HCT116 (cell line): ENCODE measurements around the gene MPV17L2. TPM values are rescaled to one million over a fixed set of nuclear protein-coding genes. Genes with fewer than 3 reads are reported as not detected.

Source experiments
- ATAC-seq: fragments of 200-7000 bp; cut with Tn5 transposase; 2 replicates; pipeline ENCODE4 v1.9.1; 2020; ENCODE audit warnings: mild to moderate bottlenecking, moderate library complexity
- BruUV-seq: library from RNA; stranded (reverse); fragments of 400-500 nt; replicated peaks from 2 replicates; lab custom pipeline; 2021; lab: Mats Ljungman, UMichigan
- CTCF ChIA-PET: fragments of 300-600 bp; sonication (Branson Sonifier 250); formaldehyde crosslinking; loops from one replicate; lab custom pipeline; 2021; ENCODE audit warnings: antibody characterized with exemption; lab: Charles Lee
- POLR2A ChIA-PET: fragments of 300-600, 350-600 bp; sonication (Branson Sonifier 250); formaldehyde crosslinking; loops from one replicate; lab custom pipeline; 2021; ENCODE audit warnings: antibody characterized with exemption; lab: Charles Lee
- RAD21 ChIA-PET, 2 experiments: fragments of 300-600 bp; sonication (Branson Sonifier 250); formaldehyde crosslinking; loops; one replicate each; lab custom pipeline; 2023; ENCODE audit warnings: low total read pairs in 2 of 2; ENCODE audit not compliant: uncharacterized antibody in 2 of 2, unreplicated experiment in 2 of 2, low non-redundant PET in 1 of 2; lab: Charles Lee
- DNase-seq: peaks from one replicate; pipeline ENCODE4 v3.0.0-alpha.2; 2010; ENCODE audit warnings: low read depth, low spot score
- H2AFZ ChIP-seq: fragments of 200-600 bp; shearing (Covaris generic), sonication (generic); 2 replicates; pipeline ENCODE4 v1.6.1; 2017; ENCODE audit warnings: low read depth, mixed run types, mixed read lengths, antibody characterized with exemption, low read length; ENCODE audit not compliant: poor library complexity, severe bottlenecking
- H3K27ac ChIP-seq: 2 replicates; pipeline ENCODE4 v1.5.1; 2012; ENCODE audit warnings: low read depth, low read length
- H3K27me3 ChIP-seq: fragments of 200-600 bp; sonication (generic); 2 replicates; pipeline ENCODE4 v1.6.1; 2016; ENCODE audit warnings: mixed run types, low read length, mixed read lengths; ENCODE audit not compliant: insufficient read depth
- H3K36me3 ChIP-seq, 2 experiments: fragments of 200-500 bp in 1 of 2; fragments of 200-600 bp in 1 of 2; sonication (Bioruptor generic) in 1 of 2; sonication (generic) in 1 of 2; 2 replicates each; pipeline versions ENCODE4 v1.5.1 to v1.6.1; 2014 to 2016; ENCODE audit warnings: low read length in 2 of 2, inconsistent platforms in 1 of 2, mixed read lengths in 1 of 2, mixed run types in 1 of 2; ENCODE audit not compliant: insufficient read depth in 2 of 2, control insufficient read depth in 1 of 2
- H3K4me1 ChIP-seq, 2 experiments: fragments of 200-600 bp in 1 of 2; sonication (generic) in 1 of 2; 2 replicates each; pipeline versions ENCODE4 v1.5.1 to v1.6.1; 2012 to 2017; ENCODE audit warnings: low read length in 2 of 2, inconsistent platforms in 1 of 2, mild to moderate bottlenecking in 1 of 2, mixed read lengths in 1 of 2, mixed run types in 1 of 2, moderate library complexity in 1 of 2; ENCODE audit not compliant: insufficient read depth in 2 of 2, control insufficient read depth in 1 of 2
- H3K4me2 ChIP-seq: fragments of 200-600 bp; sonication (generic); 2 replicates; pipeline ENCODE4 v1.6.1; 2017; ENCODE audit warnings: mixed run types, low read length, mixed read lengths
- H3K4me3 ChIP-seq, 2 experiments: fragments of 200-600 bp in 1 of 2; sonication (generic) in 1 of 2; replicated peaks in 1 of 2; 2 replicates each; pipeline ENCODE4 v1.5.1; 2011 to 2016; ENCODE audit warnings: low read length in 2 of 2, control low read depth in 1 of 2, low read depth in 1 of 2, mild to moderate bottlenecking in 1 of 2, mixed read lengths in 1 of 2, mixed run types in 1 of 2
- H3K79me2 ChIP-seq: fragments of 200-600 bp; sonication (generic); 2 replicates; pipeline ENCODE4 v1.6.1; 2017; ENCODE audit warnings: mild to moderate bottlenecking, mixed run types, low read length, moderate library complexity, mixed read lengths; ENCODE audit not compliant: insufficient read depth
- H3K9ac ChIP-seq: fragments of 200-600 bp; sonication (generic); 2 replicates; pipeline ENCODE4 v1.6.1; 2016; ENCODE audit warnings: low read length, mixed read lengths
- H3K9me2 ChIP-seq: fragments of 200-600 bp; sonication (generic), shearing (Covaris generic); 2 replicates; pipeline ENCODE4 v1.6.1; 2017; ENCODE audit warnings: mixed run types, mild to moderate bottlenecking, moderate library complexity; ENCODE audit not compliant: insufficient read depth
- H3K9me3 ChIP-seq, 2 experiments: fragments of 200-500 bp in 1 of 2; fragments of 200-600 bp in 1 of 2; sonication (Bioruptor generic) in 1 of 2; sonication (generic) in 1 of 2; 2 replicates each; pipeline ENCODE4 v1.6.1; 2014 to 2017; ENCODE audit warnings: low read length in 2 of 2, mixed read lengths in 2 of 2, inconsistent platforms in 1 of 2, low read depth in 1 of 2, mild to moderate bottlenecking in 1 of 2, mixed run types in 1 of 2, moderate library complexity in 1 of 2; ENCODE audit not compliant: control insufficient read depth in 1 of 2, insufficient read depth in 1 of 2
- H4K20me1 ChIP-seq: fragments of 200-600 bp; sonication (generic), shearing (Covaris generic); 2 replicates; pipeline ENCODE4 v1.6.1; 2017; ENCODE audit warnings: mixed run types, mild to moderate bottlenecking, moderate library complexity; ENCODE audit not compliant: insufficient read depth
- CEBPB ChIP-seq: IDR thresholded peaks from 2 replicates; pipeline ENCODE4 v1.6.1; 2012; ENCODE audit warnings: low read depth
- EGR1 ChIP-seq: IDR thresholded peaks from 2 replicates; pipeline ENCODE4 v1.6.1; 2012; ENCODE audit warnings: low read depth
- ELF1 ChIP-seq: IDR thresholded peaks from 2 replicates; pipeline ENCODE4 v1.6.1; 2012; ENCODE audit warnings: low read depth, borderline replicate concordance
- POLR2A ChIP-seq: IDR thresholded peaks from 2 replicates; pipeline ENCODE4 v1.7.0; 2011; ENCODE audit warnings: borderline replicate concordance; ENCODE audit not compliant: insufficient read depth, insufficient read length; ENCODE audit errors: extremely low read depth
- ZNF274 ChIP-seq: fragments of 200-500 bp; sonication (Bioruptor generic); IDR thresholded peaks from 2 replicates; pipeline ENCODE4 v1.6.1; 2014; ENCODE audit warnings: mild to moderate bottlenecking, low read depth, low read length, inconsistent platforms
- intact Hi-C: fragments of 100-400 bp; cut with micrococcal nuclease; formaldehyde crosslinking; loops from 2 replicates; pipeline ENCODE4 v1.10.0; 2022
- total RNA-seq: library from RNA; stranded (reverse); gene quantifications from one replicate; pipeline ENCODE4 v1.2.1, GENCODE V29; 2021; ENCODE audit not compliant: unreplicated experiment
- TF ChIP-seq, protein P1 (sequence below): IDR thresholded peaks from 2 replicates; pipeline ENCODE4 v1.6.1; 2012; ENCODE audit warnings: low read depth

The MPV17L2 gene
- total RNA-seq, 1 experiment from 2014 or later = 18.7 TPM

DNA sequence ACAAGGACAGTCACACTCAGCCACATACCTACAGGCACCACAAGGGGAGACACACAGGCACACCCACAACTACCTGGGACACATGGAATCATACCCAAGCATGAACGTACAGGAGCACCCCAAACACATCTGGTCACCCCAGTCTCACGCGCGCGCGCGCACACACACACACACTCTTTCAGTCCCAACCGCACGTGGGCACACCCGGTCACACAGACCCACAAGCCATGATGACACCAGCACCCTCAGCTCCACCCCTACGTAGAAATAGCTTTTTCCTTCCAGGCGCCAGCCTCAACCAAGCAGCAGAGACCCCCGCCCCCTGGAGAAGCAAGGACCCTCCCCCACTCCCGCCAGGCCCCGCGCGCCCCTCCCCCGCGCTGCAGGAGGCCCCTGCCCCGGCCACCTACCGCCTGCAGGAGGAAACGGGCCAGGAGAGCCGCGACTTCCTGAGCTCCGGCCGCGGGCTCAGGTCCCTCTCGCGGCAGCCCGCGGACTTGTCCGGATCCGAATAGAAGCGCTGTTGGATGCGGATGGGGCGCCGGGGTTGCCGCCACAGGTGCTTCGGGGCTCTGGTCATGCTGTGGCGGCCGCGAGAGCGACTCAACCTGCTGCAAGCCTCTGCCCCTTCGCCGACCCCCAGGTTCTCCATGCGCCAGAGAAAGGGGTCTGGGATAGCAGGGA, 39.7 kb downstream of the MPV17L2 start:
- Histone ChIP-seq H3K27ac (no peak overlapping the region), H3K4me3 (no peak overlapping the region), H2AFZ (no peak overlapping the region), H3K27me3 (peaks cover 5% of the 10 kb centered on the region; the same call in 1 of the 2 replicates), H4K20me1 (no peaks in the 10 kb centered on the region), H3K36me3 (no peaks in the 10 kb centered on the region), H3K9ac (no peak overlapping the region), H3K4me2 (no peak overlapping the region), H3K79me2 (no peaks in the 10 kb centered on the region), H3K4me1 (peaks cover 2 to 16% of the 10 kb centered on the region in 2 experiments; a peak in 2 of 4 replicates), H3K9me3 (no peaks in the 10 kb centered on the region), H3K9me2 (no peaks in the 10 kb centered on the region)
- no peak for DNase-seq
- intact Hi-C loops = no loop called here
- ATAC-seq = no peak
- CTCF ChIA-PET = no interaction called here
- POLR2A ChIA-PET = interaction anchor here (0.8 kb wide), 1 partner anchor 40 kb away, joined by 3 read pairs; the partner anchor contains the start of gene MPV17L2
- no TSS peak for BruUV-seq
- no peak for TF ChIP-seq ELF1
- TF ChIP-seq POLR2A = no peak
- TF ChIP-seq EGR1 = no peak
- no peak for TF ChIP-seq CEBPB
- RAD21 ChIA-PET = no interaction called here

DNA sequence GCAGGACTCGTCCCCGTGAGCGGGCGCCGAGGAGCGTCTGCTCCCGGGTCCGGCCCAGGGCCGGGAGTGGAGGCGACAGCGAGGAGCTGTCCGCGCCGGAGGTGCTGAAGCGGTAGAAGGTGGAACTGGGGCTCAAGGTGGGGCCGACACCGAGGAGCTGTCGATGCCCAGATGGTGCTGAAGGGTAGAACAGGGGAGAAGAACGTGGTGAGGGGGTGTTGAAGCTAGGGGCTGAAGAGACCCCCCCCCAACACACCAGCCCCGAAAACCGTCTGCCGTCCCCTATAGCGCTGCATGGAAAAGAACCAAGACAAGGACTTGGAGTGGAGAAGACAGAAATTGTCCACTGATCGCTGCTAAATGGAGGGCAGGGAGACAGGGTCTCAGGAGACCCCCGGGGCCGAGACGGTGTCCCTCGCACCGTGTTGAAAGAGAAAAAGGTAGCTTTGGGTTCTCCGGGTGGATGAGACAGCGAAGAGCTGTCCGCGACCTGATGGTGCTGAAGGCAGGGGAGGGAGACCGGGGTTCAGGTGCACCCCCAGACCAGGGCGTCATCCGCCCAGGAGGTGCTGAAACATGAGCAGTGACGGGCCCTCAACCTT, 40.3 kb downstream of the MPV17L2 start:
- RAD21 ChIA-PET = no interaction called here
- intact Hi-C loops = no loop called here
- DNase-seq (no peak), ATAC-seq (peak; percentile 54; the same call in 1 of the 2 replicates)
- TF ChIP-seq, protein P1, sequence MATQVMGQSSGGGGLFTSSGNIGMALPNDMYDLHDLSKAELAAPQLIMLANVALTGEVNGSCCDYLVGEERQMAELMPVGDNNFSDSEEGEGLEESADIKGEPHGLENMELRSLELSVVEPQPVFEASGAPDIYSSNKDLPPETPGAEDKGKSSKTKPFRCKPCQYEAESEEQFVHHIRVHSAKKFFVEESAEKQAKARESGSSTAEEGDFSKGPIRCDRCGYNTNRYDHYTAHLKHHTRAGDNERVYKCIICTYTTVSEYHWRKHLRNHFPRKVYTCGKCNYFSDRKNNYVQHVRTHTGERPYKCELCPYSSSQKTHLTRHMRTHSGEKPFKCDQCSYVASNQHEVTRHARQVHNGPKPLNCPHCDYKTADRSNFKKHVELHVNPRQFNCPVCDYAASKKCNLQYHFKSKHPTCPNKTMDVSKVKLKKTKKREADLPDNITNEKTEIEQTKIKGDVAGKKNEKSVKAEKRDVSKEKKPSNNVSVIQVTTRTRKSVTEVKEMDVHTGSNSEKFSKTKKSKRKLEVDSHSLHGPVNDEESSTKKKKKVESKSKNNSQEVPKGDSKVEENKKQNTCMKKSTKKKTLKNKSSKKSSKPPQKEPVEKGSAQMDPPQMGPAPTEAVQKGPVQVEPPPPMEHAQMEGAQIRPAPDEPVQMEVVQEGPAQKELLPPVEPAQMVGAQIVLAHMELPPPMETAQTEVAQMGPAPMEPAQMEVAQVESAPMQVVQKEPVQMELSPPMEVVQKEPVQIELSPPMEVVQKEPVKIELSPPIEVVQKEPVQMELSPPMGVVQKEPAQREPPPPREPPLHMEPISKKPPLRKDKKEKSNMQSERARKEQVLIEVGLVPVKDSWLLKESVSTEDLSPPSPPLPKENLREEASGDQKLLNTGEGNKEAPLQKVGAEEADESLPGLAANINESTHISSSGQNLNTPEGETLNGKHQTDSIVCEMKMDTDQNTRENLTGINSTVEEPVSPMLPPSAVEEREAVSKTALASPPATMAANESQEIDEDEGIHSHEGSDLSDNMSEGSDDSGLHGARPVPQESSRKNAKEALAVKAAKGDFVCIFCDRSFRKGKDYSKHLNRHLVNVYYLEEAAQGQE = peak; percentile 81
- TF ChIP-seq ZNF274 = no peak
- Histone ChIP-seq H3K27me3 (peaks cover 5% of the 10 kb centered on the region; the same call in 1 of the 2 replicates), H3K36me3 (no peaks in the 10 kb centered on the region), H3K4me2 (no peak overlapping the region), H3K4me3 (no peak overlapping the region), H4K20me1 (no peaks in the 10 kb centered on the region), H3K4me1 (peaks cover 2 to 16% of the 10 kb centered on the region in 2 experiments; a peak in 2 of 4 replicates), H3K27ac (no peak overlapping the region), H2AFZ (no peak overlapping the region), H3K79me2 (no peaks in the 10 kb centered on the region), H3K9me3 (no peaks in the 10 kb centered on the region), H3K9ac (no peak overlapping the region), H3K9me2 (no peaks in the 10 kb centered on the region)
- BruUV-seq = no TSS peak
- CTCF ChIA-PET = no interaction called here
- POLR2A ChIA-PET = interaction anchor here (0.8 kb wide), 1 partner anchor 41 kb away, joined by 3 read pairs; the partner anchor contains the start of gene MPV17L2
